ENCODE data around the gene MAML2.

MAML2 gene

GRCh38 chr11:96147906-96148486 lies 195.0 kb downstream of the MAML2 start:
- no peak for DNase-seq

GRCh38 chr11:96147186-96147585 lies 195.8 kb downstream of the MAML2 start:
- DNase-seq: no peak

GRCh38 chr11:96146765-96147164 lies 196.2 kb downstream of the MAML2 start:
- no peak for DNase-seq

GRCh38 chr11:96145163-96145585 lies 197.8 kb downstream of the MAML2 start:
- no peak for DNase-seq

- DNase-seq: no peak
Observed at GRCh38 chr11:96144553-96144952, 198.4 kb downstream of the MAML2 start.

GRCh38 chr11:96143041-96143521 lies 199.9 kb downstream of the MAML2 start:
- no peak for DNase-seq

GRCh38 chr11:96141626-96142025 lies 201.4 kb downstream of the MAML2 start:
- DNase-seq: no peak

- DNase-seq: no peak
Observed at GRCh38 chr11:96139691-96140090, 203.3 kb downstream of the MAML2 start.

GRCh38 chr11:96137373-96137772 lies 205.6 kb downstream of the MAML2 start:
- no peak for DNase-seq

- no peak for DNase-seq
Observed at GRCh38 chr11:96136613-96137298, 206.2 kb downstream of the MAML2 start.

GRCh38 chr11:96134602-96135001 lies 208.4 kb downstream of the MAML2 start:
- no peak for DNase-seq

- DNase-seq: no peak
Observed at GRCh38 chr11:96132437-96132836, 210.6 kb downstream of the MAML2 start.

GRCh38 chr11:96130061-96130620 lies 212.9 kb downstream of the MAML2 start:
- DNase-seq: no peak

GRCh38 chr11:96127596-96127959 lies 215.4 kb downstream of the MAML2 start:
- DNase-seq: no peak

- DNase-seq: no peak
Observed at GRCh38 chr11:96126917-96127595, 215.9 kb downstream of the MAML2 start.

GRCh38 chr11:96125400-96125799 lies 217.6 kb downstream of the MAML2 start:
- no peak for DNase-seq

GRCh38 chr11:96124155-96124554 lies 218.8 kb downstream of the MAML2 start:
- no peak for DNase-seq

GRCh38 chr11:96123301-96123700 lies 219.7 kb downstream of the MAML2 start:
- no peak for DNase-seq

- DNase-seq: no peak
Observed at GRCh38 chr11:96122601-96123074, 220.4 kb downstream of the MAML2 start.

- no peak for DNase-seq
Observed at GRCh38 chr11:96119211-96119610, 223.8 kb downstream of the MAML2 start.

- DNase-seq: no peak
Observed at GRCh38 chr11:96116376-96116775, 226.6 kb downstream of the MAML2 start.

GRCh38 chr11:96114178-96115064 lies 228.6 kb downstream of the MAML2 start:
- no peak for DNase-seq

Measured in stimulated activated CD4-positive, alpha-beta T cell treated with anti-CD3 and anti-CD28 coated beads, Interleukin-15, amount 100 ng/mL, for 24 hours (primary cell).